Thymus (tissue), 11 donors: ENCODE results near the gene SLC37A3. TPM values are rescaled to one million over a fixed set of nuclear protein-coding genes. Genes with fewer than 3 reads are reported as not detected.

ENCODE experiments used
- DNase-seq, 9 donors: peaks; one replicate each; pipeline ENCODE4 v3.0.0-alpha.2; 2013; ENCODE audit warnings: low spot score in 9 of 9, low read depth in 6 of 9, missing footprints in 1 of 9
- H3K27ac ChIP-seq, 2 donors: one replicate each; pipeline ENCODE4 v1.5.1; 2013; ENCODE audit warnings: control low read depth in 1 of 2, low read depth in 1 of 2, low read length in 1 of 2, mild to moderate bottlenecking in 1 of 2, moderate library complexity in 1 of 2
- H3K27me3 ChIP-seq, 2 donors: one replicate each; pipeline ENCODE4 v1.5.1; 2013; ENCODE audit warnings: low read length in 1 of 2; ENCODE audit not compliant: control insufficient read depth in 2 of 2, insufficient read depth in 1 of 2
- H3K36me3 ChIP-seq, 2 donors: one replicate each; pipeline ENCODE4 v1.5.1; 2013; ENCODE audit warnings: low read length in 1 of 2, mild to moderate bottlenecking in 1 of 2, moderate library complexity in 1 of 2; ENCODE audit not compliant: control insufficient read depth in 2 of 2, insufficient read depth in 2 of 2
- H3K4me1 ChIP-seq, 2 donors: one replicate each; pipeline ENCODE4 v1.5.1; 2013; ENCODE audit warnings: low read length in 2 of 2; ENCODE audit not compliant: control insufficient read depth in 2 of 2, insufficient read depth in 2 of 2
- H3K4me3 ChIP-seq, 2 donors: one replicate each; pipeline ENCODE4 v1.5.1; 2013; ENCODE audit warnings: low read length in 2 of 2, control low read depth in 1 of 2, mild to moderate bottlenecking in 1 of 2
- H3K9me3 ChIP-seq, 2 donors: one replicate each; pipeline ENCODE4 v1.5.1; 2013; ENCODE audit warnings: low read length in 1 of 2, mild to moderate bottlenecking in 1 of 2; ENCODE audit not compliant: control insufficient read depth in 2 of 2, insufficient read depth in 1 of 2
- WGBS: extraction: QIAGEN DNeasy Blood & Tissue Kit; methylation state at CpG from one replicate; pipeline ENCODE4 v1.1.7; 2013; 5-methylcytosine and 5-hydroxymethylcytosine counted together
- polyA plus RNA-seq: library from polyadenylated mRNA; stranded (reverse); fragments of 200-250 nt; gene quantifications from one replicate; pipeline ENCODE4 v1.2.3, GENCODE V29; 2013
- total RNA-seq: library from RNA; stranded (reverse); fragments of 120-200 nt; gene quantifications from one replicate; pipeline ENCODE4 v1.2.4, GENCODE V29; 2013
- donor health status: healthy.

SLC37A3 gene
- total and polyA plus RNA-seq, 2 donors: 21.6 to 36.5 TPM

DNA sequence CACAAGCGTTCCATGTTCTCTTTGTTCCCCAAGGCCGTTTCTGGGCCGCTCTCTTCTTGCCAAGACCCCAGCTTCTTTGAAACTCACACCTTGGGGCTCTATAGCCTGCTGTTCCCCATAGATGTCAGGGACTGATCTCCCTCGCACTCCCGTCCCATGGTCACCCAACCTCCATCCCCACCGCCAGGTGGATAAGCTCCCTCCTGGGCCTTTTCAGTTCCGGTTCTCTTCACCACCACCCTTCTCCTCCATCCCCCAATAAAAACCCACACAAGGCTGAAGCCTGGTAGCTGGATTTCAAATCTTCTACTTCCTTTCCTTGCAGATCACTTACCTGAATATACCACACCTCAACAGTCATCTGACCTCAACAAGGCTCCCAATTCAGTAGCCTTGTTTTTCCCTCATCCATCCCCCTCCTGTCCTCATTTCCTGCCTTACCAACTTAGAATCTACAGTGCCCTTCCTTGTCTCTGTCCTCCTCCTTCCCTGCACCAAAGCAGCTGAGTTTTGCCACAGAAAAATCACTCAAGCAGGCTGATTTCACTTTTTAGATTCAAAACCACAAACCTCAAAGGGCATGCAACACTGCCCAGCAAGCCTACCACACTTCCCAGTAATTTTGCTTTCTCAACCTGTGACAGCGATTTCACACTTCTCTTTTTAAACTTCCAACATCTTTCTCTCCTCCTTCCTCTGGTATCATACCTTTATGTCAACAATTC lies 7.7 kb downstream of the SLC37A3 start:
- H3K27me3 ChIP-seq: no peaks in the 10 kb centered on the region
- H3K4me3 ChIP-seq: no peak overlapping the region
- WGBS: 56% methylated on average over 8 of the region's 8 CpGs
- H3K4me1 ChIP-seq: peaks cover 7 to 10% of the 10 kb centered on the region in 2 donors
- peak in 1 of 9 donors; percentile 28 for DNase-seq
- no peaks in the 10 kb centered on the region for H3K9me3 ChIP-seq
- peaks cover 0 to 3% of the 10 kb centered on the region in 2 donors for H3K36me3 ChIP-seq
- peak overlapping the region in 1 of 2 donors; percentile 8 for H3K27ac ChIP-seq

DNA sequence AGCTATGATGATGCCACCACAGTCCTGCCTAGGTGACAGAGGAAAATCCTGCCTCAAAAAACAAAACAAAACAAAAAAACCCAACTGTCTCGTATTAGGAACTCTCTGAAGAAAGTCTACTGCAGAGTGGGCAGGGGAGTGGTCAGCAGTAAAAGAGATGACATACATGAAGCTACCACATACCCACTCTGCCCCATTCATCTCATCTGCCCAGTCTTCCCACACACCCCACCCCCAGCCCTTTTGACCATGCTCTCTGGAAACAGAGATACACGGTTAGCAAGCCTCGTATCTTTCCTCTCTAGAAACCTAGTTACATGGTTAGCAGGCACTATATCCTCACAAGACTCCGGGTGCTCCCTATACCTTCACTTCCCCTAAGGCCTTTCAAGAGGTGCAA lies 8.3 kb downstream of the SLC37A3 start:
- peaks cover 7 to 10% of the 10 kb centered on the region in 2 donors for H3K4me1 ChIP-seq
- H3K27me3 ChIP-seq: no peaks in the 10 kb centered on the region
- H3K4me3 ChIP-seq: no peak overlapping the region
- 87% methylated on average over 4 of the region's 4 CpGs for WGBS
- H3K36me3 ChIP-seq: peaks cover 0 to 3% of the 10 kb centered on the region in 2 donors
- no peak for DNase-seq
- H3K9me3 ChIP-seq: no peaks in the 10 kb centered on the region
- H3K27ac ChIP-seq: no peak overlapping the region

DNA sequence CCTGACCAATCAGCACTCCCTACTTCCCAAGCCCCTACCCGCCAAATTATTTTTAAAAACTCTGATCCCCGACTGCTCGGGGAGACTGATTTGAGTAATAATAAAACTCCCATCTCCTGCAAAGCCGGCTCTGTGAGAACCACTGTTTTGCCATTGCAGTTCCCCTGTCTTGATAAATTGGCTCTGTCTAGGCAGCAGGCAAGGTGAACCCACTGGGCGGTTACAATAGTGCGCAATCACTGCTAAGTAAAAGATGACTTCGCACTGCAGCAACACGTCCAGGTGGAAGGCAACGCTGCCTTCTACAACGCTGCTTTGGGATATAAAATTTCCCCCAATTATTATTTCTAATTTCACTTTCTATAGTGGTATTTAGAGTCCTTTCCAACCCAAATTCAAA lies 8.9 kb downstream of the SLC37A3 start:
- Histone ChIP-seq H3K27ac (no peak overlapping the region), H3K4me3 (no peak overlapping the region), H3K27me3 (no peaks in the 10 kb centered on the region), H3K4me1 (peaks cover 7 to 10% of the 10 kb centered on the region in 2 donors), H3K36me3 (peaks cover 0 to 3% of the 10 kb centered on the region in 2 donors), H3K9me3 (no peaks in the 10 kb centered on the region)
- WGBS: 95% methylated on average over 10 of the region's 10 CpGs
- DNase-seq: no peak

DNA sequence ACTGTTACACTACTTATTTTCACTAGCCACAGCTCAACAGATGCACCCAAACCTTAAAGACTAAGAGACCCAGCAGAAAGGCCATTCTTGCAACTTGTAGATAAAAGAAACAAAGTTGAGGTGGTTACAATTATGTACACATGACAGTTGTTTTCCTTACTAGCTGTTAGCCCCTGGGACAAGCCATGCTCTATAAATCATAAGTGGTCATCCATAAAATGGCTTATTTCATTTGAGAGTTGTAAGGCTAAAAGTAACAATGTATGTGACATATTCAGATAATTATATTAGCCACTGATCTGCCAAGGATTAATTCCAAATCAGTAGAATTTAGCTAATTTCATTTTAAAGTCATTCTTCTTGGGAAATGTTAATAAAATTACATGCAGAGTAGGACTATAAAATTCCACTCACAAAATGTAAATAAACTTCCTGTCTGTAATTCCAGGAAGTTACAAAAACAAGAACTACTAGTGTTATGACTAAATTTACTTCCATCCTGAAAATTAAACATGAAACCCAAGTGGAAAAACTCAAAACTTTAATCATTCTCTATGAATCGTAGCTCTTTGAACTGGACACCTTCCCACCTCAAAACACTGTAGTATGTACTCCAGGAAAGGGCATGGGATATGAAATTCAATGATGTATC lies 13.3 kb downstream of the SLC37A3 start:
- Histone ChIP-seq H3K27me3 (no peaks in the 10 kb centered on the region), H3K4me3 (no peak overlapping the region), H3K27ac (no peak overlapping the region), H3K4me1 (no peaks in the 10 kb centered on the region), H3K9me3 (no peaks in the 10 kb centered on the region), H3K36me3 (peaks cover 14 to 17% of the 10 kb centered on the region in 2 donors)
- no peak for DNase-seq
- 90% methylated on average over 1 of the region's 1 CpG for WGBS

DNA sequence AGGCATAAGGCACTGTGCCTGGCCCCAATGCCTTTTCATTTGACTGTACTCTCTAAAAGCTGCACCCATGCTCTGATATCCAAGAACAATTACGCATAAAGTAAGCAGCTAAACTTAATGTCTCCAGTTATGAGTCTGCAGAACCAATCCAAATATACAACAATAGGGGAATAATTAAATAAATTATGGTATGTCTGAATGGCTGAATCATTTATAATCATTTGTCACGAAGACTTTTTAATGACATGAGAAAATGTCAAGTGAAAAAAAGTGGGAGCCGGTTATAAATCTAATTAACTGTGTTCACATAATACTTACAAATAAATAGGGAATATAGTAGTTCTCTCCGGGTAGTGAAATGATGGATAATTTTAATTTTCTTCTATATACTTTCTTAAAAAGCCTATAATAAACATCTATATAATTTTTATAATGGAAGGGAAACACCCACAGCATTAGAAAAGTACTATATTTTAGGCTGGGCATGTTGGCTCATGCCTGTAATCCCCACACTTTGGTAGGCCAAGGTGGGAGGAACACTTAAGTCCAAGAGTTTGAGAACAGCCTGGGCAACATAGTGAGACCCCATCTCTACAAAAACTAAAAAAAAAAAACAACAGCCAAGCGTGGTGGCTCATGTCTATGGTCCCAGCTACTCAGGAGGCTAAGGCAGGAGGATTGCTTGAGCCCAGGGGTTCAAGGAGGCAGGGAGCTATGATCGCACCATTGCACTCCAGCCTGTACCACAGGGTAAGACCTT lies 14.2 kb downstream of the SLC37A3 start:
- Histone ChIP-seq H3K4me1 (no peaks in the 10 kb centered on the region), H3K27ac (no peak overlapping the region), H3K4me3 (no peak overlapping the region), H3K27me3 (no peaks in the 10 kb centered on the region), H3K36me3 (peaks cover 20 to 24% of the 10 kb centered on the region in 2 donors), H3K9me3 (no peaks in the 10 kb centered on the region)
- no peak for DNase-seq
- WGBS: 96% methylated on average over 6 of the region's 6 CpGs

DNA sequence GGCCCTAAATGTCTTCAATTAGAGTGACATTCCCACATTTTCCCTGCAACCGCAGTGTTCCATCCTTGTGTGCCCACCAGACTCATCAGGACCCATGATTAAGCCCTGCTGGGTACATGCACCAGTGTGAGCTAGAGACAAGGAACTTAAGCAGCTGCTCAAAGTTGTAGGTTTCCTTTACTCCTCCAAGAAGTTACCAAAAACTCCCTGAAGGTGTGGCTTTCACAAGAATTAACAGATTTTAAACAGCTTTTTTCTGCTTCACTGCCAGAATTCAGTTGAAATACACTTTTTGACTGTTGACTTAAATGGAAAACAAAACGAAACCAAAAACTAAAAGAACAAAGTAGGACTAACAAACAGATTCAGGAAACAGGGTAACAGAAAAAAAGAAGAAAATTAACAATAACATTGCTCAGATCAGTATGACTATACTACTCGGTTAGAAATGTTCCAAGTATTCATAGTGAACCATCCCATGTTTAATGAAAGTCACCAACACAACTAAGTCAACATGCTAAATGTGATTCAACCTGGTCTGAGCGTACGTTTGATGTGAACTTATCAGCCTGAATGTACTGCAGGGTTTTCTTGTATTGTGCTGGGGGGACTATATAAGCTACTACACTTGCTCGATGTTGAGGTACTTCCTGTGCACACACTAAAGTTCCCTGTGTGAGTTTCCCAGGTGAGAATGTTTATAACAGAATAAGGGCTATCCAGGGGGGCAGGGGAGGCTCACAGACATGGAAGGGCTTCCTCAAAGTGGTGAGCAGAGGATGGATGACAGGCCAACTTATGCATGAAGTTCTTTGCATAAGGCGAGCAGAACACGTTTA lies 22.2 kb downstream of the SLC37A3 start:
- Histone ChIP-seq H3K4me3 (peak overlapping the region in 1 of 2 donors; percentile 21), H3K9me3 (no peaks in the 10 kb centered on the region), H3K36me3 (peaks cover 16 to 28% of the 10 kb centered on the region in 2 donors), H3K4me1 (peaks cover 0 to 11% of the 10 kb centered on the region in 2 donors), H3K27ac (peak overlapping the region; percentile 74 to 85), H3K27me3 (no peaks in the 10 kb centered on the region)
- peak in 4 of 9 donors; percentile 8 to 57 (median 34) for DNase-seq
- WGBS: 73% methylated on average over 8 of the region's 8 CpGs

DNA sequence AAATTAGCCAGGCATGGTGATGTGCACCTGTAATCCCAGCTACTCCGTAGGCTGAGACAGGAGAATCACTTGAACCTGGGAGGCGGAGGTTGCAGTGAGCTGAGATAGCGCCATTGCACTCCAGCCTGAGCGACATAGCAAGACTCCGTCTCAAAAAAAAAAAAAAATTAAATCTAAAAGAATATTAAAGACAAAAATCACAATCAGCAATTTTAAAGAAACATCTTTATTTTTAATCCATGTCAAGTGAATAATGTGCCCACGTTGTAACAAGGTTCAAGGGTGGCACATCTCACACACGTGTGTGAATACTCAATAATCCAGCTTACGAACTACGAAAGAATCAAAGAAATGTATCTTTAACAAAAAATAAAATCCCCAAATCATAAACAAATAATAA lies 23.0 kb downstream of the SLC37A3 start:
- H3K4me1 ChIP-seq: peaks cover 0 to 11% of the 10 kb centered on the region in 2 donors
- peaks cover 13 to 26% of the 10 kb centered on the region in 2 donors for H3K36me3 ChIP-seq
- H3K27me3 ChIP-seq: no peaks in the 10 kb centered on the region
- no peak overlapping the region for H3K4me3 ChIP-seq
- H3K27ac ChIP-seq: peak overlapping the region in 1 of 2 donors; percentile 85
- no peaks in the 10 kb centered on the region for H3K9me3 ChIP-seq
- over 99% methylated on average over 9 of the region's 9 CpGs for WGBS
- DNase-seq: no peak

DNA sequence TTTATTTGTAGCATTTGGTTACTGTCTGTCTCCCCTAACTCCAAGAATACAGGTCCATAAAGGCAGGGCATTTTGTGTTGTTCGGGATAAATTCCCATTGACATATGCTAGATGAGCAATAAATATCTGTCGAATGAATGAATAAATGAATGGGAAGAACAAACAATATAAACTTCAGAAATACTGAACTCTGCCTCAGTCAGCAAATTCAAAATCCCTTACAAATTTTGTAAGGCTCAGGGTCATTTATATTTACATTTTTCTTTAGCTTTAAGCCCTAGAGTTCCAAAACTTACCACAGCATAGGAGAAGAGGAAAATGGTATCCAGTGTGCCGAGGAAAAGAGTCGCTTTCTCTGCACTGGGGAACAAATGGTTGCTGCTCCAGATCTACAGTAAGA lies 29.0 kb downstream of the SLC37A3 start:
- Histone ChIP-seq H3K27me3 (no peaks in the 10 kb centered on the region), H3K4me1 (no peaks in the 10 kb centered on the region), H3K4me3 (no peak overlapping the region), H3K27ac (no peak overlapping the region), H3K9me3 (no peaks in the 10 kb centered on the region), H3K36me3 (peaks cover 12 to 13% of the 10 kb centered on the region in 2 donors)
- no peak for DNase-seq
- WGBS: 97% methylated on average over 4 of the region's 4 CpGs
